ENCODE measurements around the gene C2CD4D.

GRCh38 chr1:151854658-151855057, 15.0 kb upstream of the C2CD4D start:
- TF ChIP-seq, protein P1, sequence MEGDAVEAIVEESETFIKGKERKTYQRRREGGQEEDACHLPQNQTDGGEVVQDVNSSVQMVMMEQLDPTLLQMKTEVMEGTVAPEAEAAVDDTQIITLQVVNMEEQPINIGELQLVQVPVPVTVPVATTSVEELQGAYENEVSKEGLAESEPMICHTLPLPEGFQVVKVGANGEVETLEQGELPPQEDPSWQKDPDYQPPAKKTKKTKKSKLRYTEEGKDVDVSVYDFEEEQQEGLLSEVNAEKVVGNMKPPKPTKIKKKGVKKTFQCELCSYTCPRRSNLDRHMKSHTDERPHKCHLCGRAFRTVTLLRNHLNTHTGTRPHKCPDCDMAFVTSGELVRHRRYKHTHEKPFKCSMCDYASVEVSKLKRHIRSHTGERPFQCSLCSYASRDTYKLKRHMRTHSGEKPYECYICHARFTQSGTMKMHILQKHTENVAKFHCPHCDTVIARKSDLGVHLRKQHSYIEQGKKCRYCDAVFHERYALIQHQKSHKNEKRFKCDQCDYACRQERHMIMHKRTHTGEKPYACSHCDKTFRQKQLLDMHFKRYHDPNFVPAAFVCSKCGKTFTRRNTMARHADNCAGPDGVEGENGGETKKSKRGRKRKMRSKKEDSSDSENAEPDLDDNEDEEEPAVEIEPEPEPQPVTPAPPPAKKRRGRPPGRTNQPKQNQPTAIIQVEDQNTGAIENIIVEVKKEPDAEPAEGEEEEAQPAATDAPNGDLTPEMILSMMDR (IDR thresholded peaks at IDR 0.05; ENCODE audit: borderline replicate concordance, extremely low read depth, low read length, poor library complexity, severe bottlenecking), result no peak
- no peak for TF ChIP-seq EZH2 (IDR thresholded peaks at IDR 0.05; ENCODE audit: borderline replicate concordance, low read depth, low read length, severe bottlenecking)

Measured in DND-41 (cell line).